HG03280 (cell line): ENCODE data around the gene MARCHF3.
A peak's percentile ranks its signal among the peaks of the same experiment; 100 is the strongest.
"Not testable (repeated sequence)": the region's sequence is repeated elsewhere in the genome, so short reads cannot be mapped to it uniquely, and the experiment has no call there.

Experiments used
- ATAC-seq: cut with Tn5 transposase; IDR thresholded peaks from one replicate; pipeline ENCODE4 v1.9.1; 2021; ENCODE audit warnings: mild to moderate bottlenecking, moderate library complexity; ENCODE audit not compliant: unreplicated experiment

Gene MARCHF3

GRCh38 chr5:126854526-126855110, 175.7 kb downstream of the MARCHF3 start:
- ATAC-seq, result no peak

GRCh38 chr5:126853541-126854307, 176.6 kb downstream of the MARCHF3 start:
- not testable (repeated sequence) for ATAC-seq

GRCh38 chr5:126852841-126853271, 177.5 kb downstream of the MARCHF3 start:
- ATAC-seq, result no peak

GRCh38 chr5:126852091-126852571, 178.2 kb downstream of the MARCHF3 start:
- peak; percentile 72 for ATAC-seq

- ATAC-seq, result no peak
These were observed 178.8 kb downstream of the MARCHF3 start for GRCh38 chr5:126851501-126852011.

GRCh38 chr5:126849101-126849678, 181.2 kb downstream of the MARCHF3 start:
- ATAC-seq, result no peak

GRCh38 chr5:126848253-126848652, 182.1 kb downstream of the MARCHF3 start:
- no peak for ATAC-seq

- no peak for ATAC-seq
These were observed 182.5 kb downstream of the MARCHF3 start for GRCh38 chr5:126847826-126848251.

- ATAC-seq, result no peak
These were observed 182.9 kb downstream of the MARCHF3 start for GRCh38 chr5:126847456-126847820.

GRCh38 chr5:126846744-126847455, 183.5 kb downstream of the MARCHF3 start:
- ATAC-seq, result no peak

- no peak for ATAC-seq
These were observed 184.0 kb downstream of the MARCHF3 start for GRCh38 chr5:126846344-126846743.

GRCh38 chr5:126845470-126846070, 184.8 kb downstream of the MARCHF3 start:
- ATAC-seq, result peak; percentile 87

- ATAC-seq, result not testable (repeated sequence)
These were observed 187.0 kb downstream of the MARCHF3 start for GRCh38 chr5:126843375-126843774.

GRCh38 chr5:126839407-126839806, 191.0 kb downstream of the MARCHF3 start:
- not testable (repeated sequence) for ATAC-seq

GRCh38 chr5:126837906-126838539, 192.3 kb downstream of the MARCHF3 start:
- ATAC-seq, result no peak

- no peak for ATAC-seq
These were observed 193.1 kb downstream of the MARCHF3 start for GRCh38 chr5:126837242-126837641.

- no peak for ATAC-seq
These were observed 193.6 kb downstream of the MARCHF3 start for GRCh38 chr5:126836778-126837177.

- ATAC-seq, result no peak
These were observed 199.2 kb downstream of the MARCHF3 start for GRCh38 chr5:126831156-126831555.

- ATAC-seq, result no peak
These were observed 200.3 kb downstream of the MARCHF3 start for GRCh38 chr5:126830061-126830460.

- ATAC-seq, result no peak
These were observed 201.3 kb downstream of the MARCHF3 start for GRCh38 chr5:126829098-126829497.
